Liver (tissue), 9 donors: Measurements from ENCODE around the gene DUS1L. TPM values are rescaled to one million over a fixed set of nuclear protein-coding genes. Genes with fewer than 3 reads are reported as not detected.

Experiments used
- DNase-seq: peaks from one replicate; pipeline ENCODE4 v3.0.0-alpha.2; 2017; ENCODE audit warnings: low spot score
- H3K27ac ChIP-seq, 2 donors: one replicate each; pipeline ENCODE4 v1.7.0; 2013; ENCODE audit warnings: inconsistent platforms in 2 of 2, low read length in 2 of 2, control low read depth in 1 of 2, low read depth in 1 of 2, mild to moderate bottlenecking in 1 of 2
- H3K27me3 ChIP-seq, 4 donors: one replicate each; pipeline versions ENCODE4 v1.6.1 to v1.7.0; 2013; ENCODE audit warnings: low read length in 3 of 4, inconsistent platforms in 1 of 4, mild to moderate bottlenecking in 1 of 4, moderate library complexity in 1 of 4; ENCODE audit not compliant: control insufficient read depth in 4 of 4, insufficient read depth in 4 of 4
- H3K36me3 ChIP-seq, 4 donors: one replicate each; pipeline versions ENCODE4 v1.6.1 to v1.7.0; 2013; ENCODE audit warnings: low read length in 3 of 4, mild to moderate bottlenecking in 3 of 4, low read depth in 1 of 4, moderate library complexity in 1 of 4; ENCODE audit not compliant: control insufficient read depth in 4 of 4, insufficient read depth in 3 of 4
- H3K4me1 ChIP-seq, 4 donors: one replicate each; pipeline versions ENCODE4 v1.6.1 to v1.7.0; 2013; ENCODE audit warnings: low read length in 3 of 4, mild to moderate bottlenecking in 3 of 4, moderate library complexity in 1 of 4; ENCODE audit not compliant: control insufficient read depth in 4 of 4, insufficient read depth in 4 of 4
- H3K4me3 ChIP-seq, 3 donors: one replicate each; pipeline versions ENCODE4 v1.6.1 to v1.7.0; 2013; ENCODE audit warnings: low read length in 3 of 3, control low read depth in 1 of 3, low read depth in 1 of 3, mild to moderate bottlenecking in 1 of 3
- H3K9ac ChIP-seq, 2 donors: one replicate each; pipeline ENCODE4 v1.7.0; 2013; ENCODE audit warnings: low read length in 2 of 2, mild to moderate bottlenecking in 2 of 2, moderate library complexity in 2 of 2, control low read depth in 1 of 2, low read depth in 1 of 2
- H3K9me3 ChIP-seq, 4 donors: one replicate each; pipeline versions ENCODE4 v1.6.1 to v1.7.0; 2013; ENCODE audit warnings: low read length in 3 of 4; ENCODE audit not compliant: control insufficient read depth in 4 of 4
- EGR1 ChIP-seq, 2 donors: IDR thresholded peaks; 2 replicates each; pipeline ENCODE4 v1.6.1; 2016 to 2018; ENCODE audit warnings: antibody characterized with exemption in 2 of 2, low read depth in 2 of 2
- FOXA2 ChIP-seq: IDR thresholded peaks from 2 replicates; pipeline ENCODE4 v1.6.1; 2016; ENCODE audit warnings: antibody characterized with exemption
- HNF4A ChIP-seq, 2 donors: conservative IDR thresholded peaks; 2 replicates each; pipeline ENCODE4 v1.6.1; 2016; ENCODE audit warnings: antibody characterized with exemption in 2 of 2, mild to moderate bottlenecking in 2 of 2
- JUND ChIP-seq, 2 donors: IDR thresholded peaks; 2 replicates each; pipeline ENCODE4 v1.6.1; 2016; ENCODE audit warnings: antibody characterized with exemption in 2 of 2
- NR2F2 ChIP-seq: IDR thresholded peaks from 2 replicates; pipeline ENCODE4 v1.6.1; 2016; ENCODE audit warnings: antibody characterized with exemption
- RAD21 ChIP-seq, 2 donors: IDR thresholded peaks; 2 replicates each; pipeline ENCODE4 v1.6.1; 2016; ENCODE audit warnings: antibody characterized with exemption in 2 of 2, mild to moderate bottlenecking in 2 of 2
- RXRA ChIP-seq, 2 donors: IDR thresholded peaks; 2 replicates each; pipeline ENCODE4 v1.6.1; 2017 to 2018; ENCODE audit warnings: antibody characterized with exemption in 2 of 2, mild to moderate bottlenecking in 1 of 2
- SP1 ChIP-seq: IDR thresholded peaks from 2 replicates; pipeline ENCODE4 v1.6.1; 2018; ENCODE audit warnings: antibody characterized with exemption, mild to moderate bottlenecking
- TAF1 ChIP-seq: conservative IDR thresholded peaks from 2 replicates; pipeline ENCODE4 v1.6.1; 2016; ENCODE audit warnings: antibody characterized with exemption, mild to moderate bottlenecking
- whole genome bisulfite sequencing: extraction: QIAGEN DNeasy Blood & Tissue Kit; methylation state at CpG from one replicate; pipeline ENCODE4 v1.1.7; 2013; 5-methylcytosine and 5-hydroxymethylcytosine counted together
- polyA plus RNA-seq, 2 donors: library from polyadenylated mRNA; stranded (reverse) in 1 of 2; unstranded in 1 of 2; fragments of 200-250 nt in 1 of 2; fragments of >200 nt in 1 of 2; fragmentation: Nextera tagmentation in 1 of 2; extraction: Ambion mirVana in 1 of 2; gene quantifications; one replicate each; pipeline versions ENCODE4 v1.2.1 to v1.2.3, GENCODE V29; 2013 to 2015
- total RNA-seq, 2 donors: library from RNA; depleted of rRNA; stranded (reverse); fragments of >200 nt; gene quantifications; one replicate each; pipeline ENCODE4 v1.2.3, GENCODE V29; 2014
- TF ChIP-seq, protein P1 (sequence below): IDR thresholded peaks from 2 replicates; pipeline ENCODE4 v1.6.1; 2016; ENCODE audit warnings: antibody characterized with exemption
- TF ChIP-seq, protein P2 (sequence below): fragments of 150-350 bp; IDR thresholded peaks from 2 replicates; pipeline ENCODE4 v1.5.1; 2017; ENCODE audit warnings: improper control_type of control experiment, low read depth, low read length; ENCODE audit not compliant: missing input control
- TF ChIP-seq, protein P3 (sequence below): IDR thresholded peaks from 2 replicates; pipeline ENCODE4 v1.6.1; 2016; ENCODE audit warnings: antibody characterized with exemption
- donor health status: healthy.
- donor health status: healthy.
- donor health status: healthy.
- donor health status: healthy.
- donor health status: healthy.

DUS1L gene
- total and polyA plus RNA-seq, 4 donors, result 40.6 to 74.7 (median 53.3) TPM

DNA sequence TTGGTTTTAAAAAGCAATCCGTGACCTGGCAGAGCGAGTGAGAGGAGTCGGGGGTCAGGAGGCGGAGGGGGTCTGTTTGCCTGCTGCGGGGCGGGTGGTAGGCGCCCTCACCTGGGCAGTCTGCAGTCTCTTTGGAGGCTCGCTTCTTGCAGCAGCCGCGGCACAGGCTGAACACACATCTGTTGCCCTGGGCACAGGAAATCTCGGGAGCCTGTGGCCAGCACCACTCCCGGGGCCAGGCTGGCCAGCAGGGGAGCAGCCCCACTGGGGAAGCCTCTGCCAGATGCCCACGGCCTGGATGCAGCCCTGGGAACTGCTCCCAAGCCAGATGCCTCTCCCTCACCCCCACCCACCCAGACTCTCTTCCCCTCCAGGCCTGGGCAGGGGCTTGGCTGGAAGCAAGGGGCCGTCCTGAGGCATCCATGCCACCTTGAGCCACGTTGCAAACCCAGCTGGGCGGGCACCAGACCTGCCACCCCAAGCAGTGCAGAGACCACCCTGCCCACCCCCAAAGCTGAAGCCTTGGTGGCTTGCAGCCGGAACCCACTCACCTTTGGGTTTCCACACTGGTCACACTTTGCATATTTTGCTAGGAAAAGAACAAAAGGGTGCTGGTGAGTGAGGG is 7.3 kb downstream of the DUS1L start:
- peaks cover 0 to 14% (median 7%) of the 10 kb centered on the region in 4 donors for H3K4me1 ChIP-seq
- no peaks in the 10 kb centered on the region for H3K27me3 ChIP-seq
- no peak overlapping the region for H3K27ac ChIP-seq
- TF ChIP-seq SP1, result no peak
- WGBS, result 76% methylated on average over 17 of the region's 17 CpGs
- no peak for DNase-seq
- H3K36me3 ChIP-seq, result peaks cover 6 to 76% (median 32%) of the 10 kb centered on the region in 4 donors
- no peak overlapping the region for H3K4me3 ChIP-seq
- no peak overlapping the region for H3K9ac ChIP-seq
- no peaks in the 10 kb centered on the region for H3K9me3 ChIP-seq

DNA sequence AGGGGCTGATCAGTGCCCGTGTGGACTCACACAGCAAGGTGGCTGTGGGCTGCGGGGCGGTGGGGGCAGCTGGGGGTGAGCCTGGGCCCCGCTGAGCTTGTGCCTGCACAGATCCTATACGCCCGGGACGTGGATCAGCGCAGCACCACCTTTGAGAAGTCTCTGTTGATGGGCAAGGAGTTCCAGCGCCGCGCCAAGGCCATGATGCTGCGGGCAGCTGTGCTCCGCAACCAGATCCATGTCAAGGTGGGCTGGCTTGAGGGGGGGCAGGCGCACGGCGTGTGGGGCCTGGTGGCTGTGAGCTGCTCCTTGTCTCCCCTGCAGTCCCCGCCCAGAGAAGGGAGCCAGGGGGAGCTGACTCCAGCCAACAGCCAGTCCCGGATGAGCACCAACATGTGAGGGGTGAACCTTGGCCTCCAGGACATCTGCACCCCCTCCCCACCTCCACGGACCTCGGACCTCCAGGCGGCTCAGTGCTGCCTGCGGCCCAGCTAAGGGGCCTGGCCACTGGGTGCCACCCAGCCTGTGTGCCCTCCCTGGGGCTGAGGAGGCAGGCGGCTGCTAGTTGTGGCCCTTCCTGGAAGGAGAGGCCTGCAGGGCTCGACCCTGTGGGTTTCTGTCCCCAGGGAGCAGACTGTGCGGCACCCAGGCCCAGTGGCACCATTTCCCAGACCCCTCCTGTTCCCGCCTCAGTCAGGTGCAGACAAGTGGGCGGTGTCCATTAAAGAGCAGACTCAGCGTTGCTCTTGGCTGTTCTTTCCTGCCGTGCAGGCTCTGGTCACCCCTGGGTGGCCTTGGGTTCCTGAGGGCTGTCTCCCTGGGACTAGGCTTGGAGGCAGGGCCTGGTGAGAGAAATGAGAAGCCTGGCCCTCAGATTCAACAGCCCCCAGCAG is 8.6 kb downstream of the DUS1L start:
- H3K27me3 ChIP-seq, result no peaks in the 10 kb centered on the region
- H3K9ac ChIP-seq, result no peak overlapping the region
- DNase-seq, result no peak
- WGBS, result 84% methylated on average over 29 of the region's 29 CpGs
- peaks cover 9 to 22% (median 17%) of the 10 kb centered on the region in 4 donors for H3K4me1 ChIP-seq
- H3K27ac ChIP-seq, result no peak overlapping the region
- TF ChIP-seq, protein P1, sequence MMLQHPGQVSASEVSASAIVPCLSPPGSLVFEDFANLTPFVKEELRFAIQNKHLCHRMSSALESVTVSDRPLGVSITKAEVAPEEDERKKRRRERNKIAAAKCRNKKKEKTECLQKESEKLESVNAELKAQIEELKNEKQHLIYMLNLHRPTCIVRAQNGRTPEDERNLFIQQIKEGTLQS, result no peak
- TF ChIP-seq EGR1 (IDR thresholded peaks at IDR 0.05; ENCODE audit: low read depth in 2 of 2) (no peak), NR2F2 (no peak), HNF4A (conservative IDR thresholded peaks at IDR 0.05) (no peak), RXRA (IDR thresholded peaks at IDR 0.05) (no peak), FOXA2 (no peak), JUND (IDR thresholded peaks at IDR 0.05) (no peak)
- TF ChIP-seq, protein P2, sequence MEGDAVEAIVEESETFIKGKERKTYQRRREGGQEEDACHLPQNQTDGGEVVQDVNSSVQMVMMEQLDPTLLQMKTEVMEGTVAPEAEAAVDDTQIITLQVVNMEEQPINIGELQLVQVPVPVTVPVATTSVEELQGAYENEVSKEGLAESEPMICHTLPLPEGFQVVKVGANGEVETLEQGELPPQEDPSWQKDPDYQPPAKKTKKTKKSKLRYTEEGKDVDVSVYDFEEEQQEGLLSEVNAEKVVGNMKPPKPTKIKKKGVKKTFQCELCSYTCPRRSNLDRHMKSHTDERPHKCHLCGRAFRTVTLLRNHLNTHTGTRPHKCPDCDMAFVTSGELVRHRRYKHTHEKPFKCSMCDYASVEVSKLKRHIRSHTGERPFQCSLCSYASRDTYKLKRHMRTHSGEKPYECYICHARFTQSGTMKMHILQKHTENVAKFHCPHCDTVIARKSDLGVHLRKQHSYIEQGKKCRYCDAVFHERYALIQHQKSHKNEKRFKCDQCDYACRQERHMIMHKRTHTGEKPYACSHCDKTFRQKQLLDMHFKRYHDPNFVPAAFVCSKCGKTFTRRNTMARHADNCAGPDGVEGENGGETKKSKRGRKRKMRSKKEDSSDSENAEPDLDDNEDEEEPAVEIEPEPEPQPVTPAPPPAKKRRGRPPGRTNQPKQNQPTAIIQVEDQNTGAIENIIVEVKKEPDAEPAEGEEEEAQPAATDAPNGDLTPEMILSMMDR, result no peak
- TF ChIP-seq, protein P3, sequence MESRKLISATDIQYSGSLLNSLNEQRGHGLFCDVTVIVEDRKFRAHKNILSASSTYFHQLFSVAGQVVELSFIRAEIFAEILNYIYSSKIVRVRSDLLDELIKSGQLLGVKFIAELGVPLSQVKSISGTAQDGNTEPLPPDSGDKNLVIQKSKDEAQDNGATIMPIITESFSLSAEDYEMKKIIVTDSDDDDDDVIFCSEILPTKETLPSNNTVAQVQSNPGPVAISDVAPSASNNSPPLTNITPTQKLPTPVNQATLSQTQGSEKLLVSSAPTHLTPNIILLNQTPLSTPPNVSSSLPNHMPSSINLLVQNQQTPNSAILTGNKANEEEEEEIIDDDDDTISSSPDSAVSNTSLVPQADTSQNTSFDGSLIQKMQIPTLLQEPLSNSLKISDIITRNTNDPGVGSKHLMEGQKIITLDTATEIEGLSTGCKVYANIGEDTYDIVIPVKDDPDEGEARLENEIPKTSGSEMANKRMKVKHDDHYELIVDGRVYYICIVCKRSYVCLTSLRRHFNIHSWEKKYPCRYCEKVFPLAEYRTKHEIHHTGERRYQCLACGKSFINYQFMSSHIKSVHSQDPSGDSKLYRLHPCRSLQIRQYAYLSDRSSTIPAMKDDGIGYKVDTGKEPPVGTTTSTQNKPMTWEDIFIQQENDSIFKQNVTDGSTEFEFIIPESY, result no peak
- no peak overlapping the region for H3K4me3 ChIP-seq
- H3K36me3 ChIP-seq, result peaks cover 6 to 66% (median 30%) of the 10 kb centered on the region in 4 donors
- no peaks in the 10 kb centered on the region for H3K9me3 ChIP-seq

DNA sequence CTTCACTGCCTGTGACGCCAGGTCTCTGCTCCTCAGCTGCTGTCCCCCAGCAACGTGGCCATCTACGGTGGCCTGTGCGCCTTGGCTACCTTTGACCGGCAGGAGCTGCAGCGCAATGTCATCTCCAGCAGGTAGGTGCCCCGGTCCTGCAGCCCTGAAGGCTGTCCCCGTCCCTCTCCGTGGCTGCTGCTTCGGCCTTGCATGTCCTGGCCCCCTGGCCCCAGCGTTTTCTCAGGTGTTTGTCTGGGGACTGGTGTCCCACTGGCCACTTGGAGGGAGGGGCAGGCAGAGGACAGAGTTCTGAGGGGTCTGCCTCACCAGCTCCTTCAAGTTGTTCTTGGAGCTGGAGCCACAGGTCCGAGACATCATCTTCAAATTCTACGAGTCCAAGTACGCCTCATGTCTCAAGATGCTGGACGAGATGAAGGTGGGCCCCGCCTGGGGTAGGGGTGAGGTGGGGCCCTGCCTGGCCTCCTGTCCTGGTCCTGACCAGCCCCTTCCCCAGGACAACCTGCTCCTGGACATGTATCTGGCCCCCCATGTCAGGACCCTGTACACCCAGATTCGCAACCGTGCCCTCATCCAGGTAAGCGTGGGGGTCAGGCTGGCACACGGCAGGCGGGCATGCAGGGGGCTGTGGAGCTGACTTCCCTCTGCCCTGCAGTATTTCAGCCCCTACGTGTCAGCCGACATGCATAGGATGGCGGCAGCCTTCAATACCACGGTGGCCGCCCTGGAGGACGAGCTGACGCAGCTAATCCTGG is 9.5 kb downstream of the DUS1L start:
- whole genome bisulfite sequencing, result 94% methylated on average over 28 of the region's 28 CpGs
- no peak for DNase-seq
- Histone ChIP-seq H3K9ac (no peak overlapping the region), H3K4me3 (no peak overlapping the region), H3K9me3 (no peaks in the 10 kb centered on the region), H3K36me3 (peaks cover 4 to 60% (median 27%) of the 10 kb centered on the region in 4 donors), H3K4me1 (peaks cover 9 to 22% (median 17%) of the 10 kb centered on the region in 4 donors), H3K27me3 (no peaks in the 10 kb centered on the region), H3K27ac (no peak overlapping the region)
- TF ChIP-seq EGR1 (IDR thresholded peaks at IDR 0.05; ENCODE audit: low read depth in 2 of 2), result no peak
- no peak for TF ChIP-seq RAD21 (IDR thresholded peaks at IDR 0.05)
- no peak for TF ChIP-seq HNF4A (conservative IDR thresholded peaks at IDR 0.05)
- TF ChIP-seq, protein P3, result no peak
- no peak for TF ChIP-seq TAF1
- TF ChIP-seq, protein P2, result no peak
